Activated CD8-positive, alpha-beta memory T cell treated with anti-CD3 and anti-CD28 coated beads, Interleukin-2, amount 50 U/mL, for 48 hours (primary cell): ENCODE results near the gene POLR2H.
"Not testable (repeated sequence)": the region's sequence is repeated elsewhere in the genome, so short reads cannot be mapped to it uniquely, and the experiment has no call there.

Source experiments
- DNase-seq: peaks from one replicate; pipeline ENCODE4 v3.0.0-alpha.2; 2020

The POLR2H gene

DNA sequence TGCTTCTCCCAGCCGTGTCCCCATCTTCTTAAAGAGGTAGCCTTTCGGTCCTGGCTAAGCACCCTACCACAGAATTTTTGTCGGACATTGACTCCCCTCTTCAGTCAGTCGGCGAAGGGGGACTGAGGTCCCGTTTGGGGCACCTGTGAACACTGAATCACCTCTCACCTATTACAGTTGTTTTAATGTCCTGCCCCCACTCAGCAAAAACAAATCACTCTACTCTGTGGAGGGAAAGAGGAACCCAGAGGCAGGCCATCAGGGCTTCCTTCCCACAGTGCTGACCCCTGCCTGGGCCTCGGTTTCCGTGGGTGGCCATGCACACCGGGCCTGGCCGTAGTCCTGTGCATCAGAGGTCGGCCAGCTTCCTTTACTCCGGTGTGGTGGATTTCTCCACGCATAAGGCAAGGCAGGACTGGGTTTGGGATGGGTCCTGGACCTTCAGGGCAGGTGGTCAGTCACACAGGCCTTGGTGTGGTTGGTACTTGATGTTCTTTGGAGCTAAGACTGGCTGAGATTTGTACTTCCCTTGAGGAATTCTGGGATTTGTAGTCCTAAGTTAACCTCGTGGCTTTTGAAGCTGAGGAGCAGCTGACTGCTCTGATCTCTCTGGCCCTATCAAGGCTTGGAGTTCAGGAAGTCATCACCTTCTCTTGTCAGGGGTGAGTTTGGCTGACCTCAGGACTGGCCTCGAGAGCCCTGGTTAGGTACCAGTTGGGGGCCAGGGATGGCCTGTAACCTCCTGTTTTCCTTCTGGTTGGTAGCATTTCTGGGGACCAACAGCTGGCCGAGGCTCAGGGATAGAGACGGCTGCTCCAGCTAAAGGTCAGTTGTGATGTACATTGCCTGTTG is 24.7 kb upstream of the POLR2H start:
- DNase-seq, result no peak

GRCh38 chr3:184337399-184337714 is 24.2 kb upstream of the POLR2H start, which contains the start of gene FAM131A:
FAM131A (plus strand) TSS chr3:184337600; CDS start chr3:184337631, 31 bp downstream.
- DNase-seq, result no peak

- no peak for DNase-seq
These were observed 23.5 kb upstream of the POLR2H start for GRCh38 chr3:184337981-184338380.

- DNase-seq, result no peak
These were observed 23.0 kb upstream of the POLR2H start for GRCh38 chr3:184338511-184338945.

- DNase-seq, result no peak
These were observed 22.5 kb upstream of the POLR2H start for GRCh38 chr3:184339001-184339400.

DNA sequence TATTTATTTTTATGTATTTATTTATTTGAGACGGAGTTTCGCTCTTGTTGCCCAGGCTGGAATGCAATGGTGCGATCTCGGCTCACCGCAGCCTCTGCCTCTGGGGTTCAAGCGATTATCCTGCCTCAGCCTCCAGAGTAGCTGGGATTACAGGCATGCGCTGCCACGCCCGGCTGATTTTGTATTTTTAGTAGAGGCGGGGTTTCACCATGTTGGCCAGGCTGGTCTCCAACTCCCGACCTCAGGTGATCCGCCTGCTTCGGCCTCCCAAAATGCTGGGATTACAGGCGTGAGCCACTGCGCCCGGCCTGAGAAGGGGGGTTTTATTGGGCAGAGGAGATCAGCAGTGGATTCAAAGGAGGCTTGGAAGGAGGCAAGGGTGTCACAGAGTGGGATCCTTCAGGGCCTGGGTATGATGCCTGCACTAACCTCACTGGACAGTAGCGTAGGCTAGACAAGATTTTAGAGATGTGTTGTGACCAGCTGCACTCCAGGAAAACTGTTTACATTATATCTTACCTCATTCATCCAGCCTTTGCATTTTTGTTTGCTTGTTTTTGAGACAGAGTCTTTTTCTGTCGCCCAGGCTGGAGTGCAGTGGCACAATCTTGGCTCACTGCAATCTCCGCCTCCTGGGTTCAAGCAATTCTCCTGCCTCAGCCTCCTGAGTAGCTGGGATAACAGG is 21.9 kb upstream of the POLR2H start:
- not testable (repeated sequence) for DNase-seq

DNA sequence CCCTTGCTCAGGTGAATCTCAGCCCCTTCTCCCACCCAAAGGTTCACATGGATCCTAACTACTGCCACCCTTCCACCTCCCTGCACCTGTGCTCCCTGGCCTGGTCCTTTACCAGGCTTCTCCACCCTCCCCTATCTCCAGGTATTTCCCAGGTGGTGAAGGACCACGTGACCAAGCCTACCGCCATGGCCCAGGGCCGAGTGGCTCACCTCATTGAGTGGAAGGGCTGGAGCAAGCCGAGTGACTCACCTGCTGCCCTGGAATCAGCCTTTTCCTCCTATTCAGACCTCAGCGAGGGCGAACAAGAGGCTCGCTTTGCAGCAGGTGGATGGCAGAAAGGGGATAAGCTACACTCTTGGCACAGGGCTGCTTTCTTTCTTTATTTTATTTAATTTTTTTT is 19.6 kb upstream of the POLR2H start:
- no peak for DNase-seq

DNA sequence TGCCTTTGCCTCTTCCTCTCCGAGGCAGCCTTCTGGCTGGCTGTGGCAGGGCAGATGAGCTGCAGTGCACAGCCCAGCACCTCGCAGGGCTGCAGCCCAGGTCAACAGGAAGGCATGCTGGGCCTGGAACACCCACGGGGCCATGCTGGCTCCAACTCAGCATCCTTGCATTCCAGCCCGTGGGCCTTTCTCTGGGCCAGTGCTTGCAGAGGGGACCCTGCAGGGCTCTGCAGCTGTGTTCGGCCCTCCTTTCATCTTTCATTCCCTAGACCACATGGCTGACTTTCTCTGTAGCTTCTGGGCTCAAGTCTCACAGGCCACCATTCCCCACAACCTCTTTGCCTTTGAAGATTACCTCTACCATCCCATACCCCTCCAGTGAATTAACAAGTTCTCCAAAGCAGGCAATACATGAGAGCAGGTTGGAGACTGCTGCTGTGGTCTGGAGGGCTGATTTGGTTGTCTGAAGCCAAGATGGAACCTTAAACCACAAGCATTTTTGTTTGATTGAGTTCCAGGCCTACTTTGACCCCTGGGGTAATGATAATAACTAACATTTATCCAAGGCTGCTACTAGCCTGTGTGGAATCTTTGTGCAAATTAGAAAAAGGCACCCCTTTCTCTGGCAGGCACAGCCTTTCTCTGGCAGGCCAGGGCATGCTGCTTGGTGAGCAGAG is 18.2 kb upstream of the POLR2H start:
- DNase-seq, result no peak

GRCh38 chr3:184344579-184345316 is 16.8 kb upstream of the POLR2H start:
- DNase-seq, result no peak

GRCh38 chr3:184345317-184346144 is 16.0 kb upstream of the POLR2H start:
- DNase-seq, result no peak

DNA sequence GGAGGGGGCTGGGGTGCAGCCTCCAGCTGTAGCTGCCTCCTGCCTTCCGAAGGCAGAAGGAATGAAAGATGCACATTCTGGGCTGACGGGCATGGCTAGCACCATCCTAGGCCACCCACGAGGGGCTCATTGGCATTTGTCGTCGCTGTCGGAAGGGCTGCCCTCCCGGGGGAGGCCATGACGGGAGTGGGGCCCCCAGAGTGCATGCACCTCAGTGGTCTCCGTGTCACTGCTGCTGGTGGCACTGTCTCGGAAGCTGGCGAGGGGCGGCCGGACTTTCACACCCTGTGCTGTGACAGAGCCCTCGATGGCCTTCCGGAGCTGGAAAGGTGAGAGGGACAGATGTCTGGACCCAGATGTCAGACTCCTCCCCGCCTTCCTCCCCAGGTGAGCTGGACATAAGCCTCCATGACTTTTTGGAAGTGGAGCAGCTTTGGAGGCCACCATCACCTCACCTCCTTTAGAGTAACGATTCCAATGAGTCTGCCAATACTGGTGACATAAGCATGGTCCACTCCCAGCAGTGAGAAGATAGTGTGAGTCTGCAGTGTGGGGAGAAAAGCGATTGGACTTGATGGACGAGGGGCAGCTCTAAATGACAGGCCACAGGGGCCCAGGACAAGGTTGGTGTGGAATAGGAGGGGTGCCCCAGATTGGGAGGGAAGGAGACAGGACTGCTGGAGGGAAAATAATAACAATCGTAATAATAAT is 14.9 kb upstream of the POLR2H start:
- DNase-seq, result no peak

DNA sequence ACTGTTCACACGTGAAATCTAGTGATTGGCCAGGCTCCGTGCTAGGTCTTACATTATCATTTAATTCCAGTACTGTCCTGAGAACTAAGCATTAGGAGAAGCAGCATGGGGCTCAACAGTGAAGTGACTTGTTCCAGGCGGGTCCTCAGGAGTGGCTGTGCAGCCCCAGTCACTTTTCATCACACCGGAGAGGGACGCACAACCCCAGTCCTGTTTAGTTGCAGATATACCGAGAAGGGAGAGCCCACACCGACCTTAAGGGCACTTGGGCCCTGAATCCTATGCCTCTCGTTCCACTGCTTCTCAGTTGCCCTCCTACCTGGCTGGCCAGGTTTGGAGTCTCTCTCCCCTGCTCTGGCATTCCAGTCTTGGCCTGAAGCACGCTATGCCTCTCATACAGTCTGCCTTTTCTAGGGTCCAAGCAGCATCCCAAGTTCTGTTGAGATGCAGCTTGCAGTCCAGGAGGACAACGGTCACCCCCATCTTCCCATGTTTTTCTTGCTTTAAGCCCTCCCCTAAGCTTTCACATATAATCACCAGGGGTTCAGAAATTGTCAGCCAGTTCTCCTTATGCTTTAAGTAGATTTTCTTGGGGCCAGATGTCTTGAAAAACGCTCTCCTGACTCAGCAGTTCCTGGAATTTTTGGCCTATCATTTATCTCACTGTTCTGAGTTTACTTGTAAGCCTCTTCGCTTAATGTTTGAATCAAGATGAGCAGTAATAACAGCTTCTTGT is 14.0 kb upstream of the POLR2H start:
- DNase-seq, result no peak

DNA sequence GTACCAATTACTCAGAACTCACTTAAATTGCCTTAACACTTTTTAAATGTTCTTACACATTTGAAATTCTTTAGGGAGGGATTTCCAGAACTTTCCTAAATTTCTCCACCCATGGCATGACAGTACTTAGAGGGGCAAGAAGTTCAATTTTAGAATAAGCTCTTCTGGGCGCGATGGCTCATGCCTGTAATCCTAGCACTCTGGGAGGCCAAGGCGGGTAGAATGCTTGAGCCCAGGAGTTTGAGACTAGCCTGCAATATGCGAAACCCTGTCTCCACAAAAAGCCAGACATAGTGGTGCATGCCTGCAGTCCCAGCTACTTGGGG is 13.5 kb upstream of the POLR2H start:
- DNase-seq, result no peak

GRCh38 chr3:184349563-184350470 is 11.7 kb upstream of the POLR2H start:
- no peak for DNase-seq

- DNase-seq, result no peak
These were observed 10.9 kb upstream of the POLR2H start for GRCh38 chr3:184350618-184351017.

GRCh38 chr3:184351511-184352148 is 9.9 kb upstream of the POLR2H start:
- no peak for DNase-seq

GRCh38 chr3:184352149-184352785 is 9.2 kb upstream of the POLR2H start:
- DNase-seq, result no peak

DNA sequence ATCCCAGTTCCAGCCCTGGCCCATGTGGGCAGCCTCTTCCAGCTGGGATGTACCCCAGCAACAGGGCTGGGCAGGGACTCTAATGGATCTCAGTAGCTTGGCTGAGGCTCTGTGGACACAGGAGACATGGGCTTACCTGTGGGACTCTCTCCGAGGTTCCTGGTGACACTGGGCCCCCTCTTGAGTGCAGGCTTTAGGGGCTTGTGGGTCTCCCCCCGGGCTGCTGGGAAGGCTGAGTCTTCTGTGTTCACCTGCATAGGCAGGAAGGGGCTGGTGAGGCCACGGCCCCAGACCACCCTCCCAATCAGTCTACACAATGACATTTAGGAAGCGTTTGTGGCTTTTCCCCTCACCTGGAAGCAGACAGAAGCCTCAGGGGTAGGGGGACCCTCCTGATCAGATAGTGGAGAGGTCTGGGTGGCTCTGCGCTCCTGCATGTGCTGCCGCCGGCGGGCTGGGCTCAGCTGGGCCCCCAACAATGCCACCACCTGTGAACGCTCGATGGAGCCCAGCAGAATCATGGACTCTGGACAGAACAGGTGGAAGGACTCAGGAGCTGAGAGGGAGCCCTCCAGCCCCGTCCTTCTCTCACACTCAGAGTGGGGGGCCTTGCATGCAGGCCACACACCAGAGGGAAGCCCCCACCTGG is 8.5 kb upstream of the POLR2H start:
- no peak for DNase-seq
